A549 treated with DMSO at 1 μM for 4 hours (cell line): ENCODE results near the gene GPRASP3. TPM values are rescaled to one million over a fixed set of nuclear protein-coding genes. Genes with fewer than 3 reads are reported as not detected.

ENCODE experiments used
- total RNA-seq: library from RNA; stranded (reverse); fragments of 200-300 nt; extraction: Qiagen RNA extraction; gene quantifications from 5 replicates; pipeline ENCODE4 v1.2.3, GENCODE V29; 2022; ENCODE audit warnings: low read depth

Gene GPRASP3, protein sequence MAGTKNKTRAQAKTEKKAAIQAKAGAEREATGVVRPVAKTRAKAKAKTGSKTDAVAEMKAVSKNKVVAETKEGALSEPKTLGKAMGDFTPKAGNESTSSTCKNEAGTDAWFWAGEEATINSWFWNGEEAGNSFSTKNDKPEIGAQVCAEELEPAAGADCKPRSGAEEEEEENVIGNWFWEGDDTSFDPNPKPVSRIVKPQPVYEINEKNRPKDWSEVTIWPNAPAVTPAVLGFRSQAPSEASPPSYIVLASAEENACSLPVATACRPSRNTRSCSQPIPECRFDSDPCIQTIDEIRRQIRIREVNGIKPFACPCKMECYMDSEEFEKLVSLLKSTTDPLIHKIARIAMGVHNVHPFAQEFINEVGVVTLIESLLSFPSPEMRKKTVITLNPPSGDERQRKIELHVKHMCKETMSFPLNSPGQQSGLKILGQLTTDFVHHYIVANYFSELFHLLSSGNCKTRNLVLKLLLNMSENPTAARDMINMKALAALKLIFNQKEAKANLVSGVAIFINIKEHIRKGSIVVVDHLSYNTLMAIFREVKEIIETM
- total RNA-seq = 2.9 to 4.9 TPM (median 4.3 TPM) in 5 replicates

DNA sequence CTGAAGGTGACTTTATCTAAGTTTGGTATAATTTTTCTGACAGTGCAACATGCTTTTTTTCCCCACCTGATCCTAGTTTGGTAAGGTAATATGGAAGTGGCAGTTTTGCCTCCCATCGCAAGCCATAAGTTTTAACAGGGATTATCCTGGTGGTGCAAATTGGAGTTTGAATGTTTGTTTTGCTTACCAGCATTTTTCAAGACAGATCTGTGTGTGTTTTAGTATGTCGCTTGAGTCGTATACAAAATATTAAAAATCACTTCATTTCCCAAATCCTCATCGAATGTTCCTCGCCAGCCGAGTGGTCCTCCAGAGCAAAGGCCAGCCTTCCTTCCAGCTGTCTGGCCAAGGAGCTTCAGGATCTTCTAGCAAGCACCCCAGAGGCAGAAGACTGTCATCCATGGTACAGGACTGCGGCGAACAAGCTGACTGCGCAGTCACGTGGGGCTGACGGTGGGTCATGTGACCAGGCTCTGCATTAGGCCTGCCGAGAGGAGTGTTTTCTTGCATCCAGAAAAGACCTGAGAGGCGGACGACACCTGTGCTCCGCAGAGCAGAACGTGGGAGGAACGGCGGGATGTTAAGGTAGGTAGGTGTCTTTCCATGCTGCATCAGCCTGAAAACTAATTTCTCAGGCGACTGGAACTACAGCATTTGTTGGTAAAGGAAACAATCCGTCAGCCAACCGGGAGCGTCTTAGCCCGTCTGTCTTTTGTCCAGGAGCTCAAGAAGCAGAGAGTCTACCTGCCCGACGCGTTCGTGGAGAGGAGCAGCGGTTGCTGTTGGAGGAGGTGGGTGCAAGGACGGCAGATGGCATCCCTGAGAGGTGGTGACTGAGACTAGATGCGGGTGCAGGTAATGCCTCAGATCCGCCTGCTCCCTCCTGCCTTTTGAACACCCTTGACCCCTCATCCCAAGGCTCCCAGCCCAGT lies at the start of gene GPRASP3:
TSS of gene GPRASP3 (plus strand) at position 507 of the 932 bp plus-strand sequence. CDS start 28,253 bp downstream, outside the sequence.

DNA sequence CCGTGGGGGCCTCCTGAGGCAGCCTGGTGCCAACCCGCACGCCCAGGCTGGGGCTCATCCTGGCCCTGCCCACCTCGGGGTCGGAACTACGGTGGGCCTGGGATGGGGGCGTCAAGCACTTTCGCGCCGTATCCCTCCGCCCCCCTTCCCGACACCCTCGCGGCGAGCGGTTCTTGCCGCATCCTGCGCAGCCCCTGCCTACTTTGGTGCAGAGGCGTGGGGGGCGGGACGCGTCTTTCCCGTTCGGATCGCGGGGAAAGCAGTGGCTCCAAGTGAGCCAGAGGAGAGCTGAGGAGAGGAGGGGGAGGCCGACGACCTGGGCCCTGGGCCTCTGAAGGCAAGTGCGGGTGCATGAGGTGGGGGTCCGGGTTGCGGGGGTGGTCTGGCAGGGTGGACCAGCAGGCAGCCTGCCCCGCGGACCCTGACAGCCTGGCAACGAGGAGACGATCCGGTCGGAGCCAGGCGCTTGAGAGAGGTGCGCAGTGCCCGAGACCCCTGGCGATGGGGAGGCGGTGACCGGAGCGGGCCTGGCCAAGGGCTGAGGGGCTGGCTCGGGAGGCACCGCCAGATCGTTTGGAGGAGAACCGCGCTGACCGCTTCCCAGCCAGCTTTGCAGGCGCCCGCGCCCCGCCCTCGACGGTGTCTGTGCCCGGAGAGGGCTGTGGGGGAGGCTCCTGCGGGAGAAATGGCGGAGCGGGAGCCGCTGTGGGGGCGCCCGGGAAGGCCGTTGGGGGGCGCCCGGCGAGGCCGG lies 8.2 kb upstream of the GPRASP3 start, which contains the start of gene GPRASP2:
TSS of gene GPRASP2 (plus strand) at position 233 of the 751 bp plus-strand sequence. CDS start 2,422 bp downstream, outside the sequence.

Other genes starting within 250 kb of the GPRASP3 start
- not detected in 5 replicates for gene TCP11X2, start 248.9 kb upstream of the GPRASP3 start, total RNA-seq
- 0.15 to 1.1 TPM (median 0.71 TPM) in 5 replicates for gene TMSB15A, start 204.0 kb upstream of the GPRASP3 start, total RNA-seq
- 8.6 to 18.3 TPM (median 11.6 TPM) in 5 replicates for gene ARMCX5, start 121.2 kb upstream of the GPRASP3 start, total RNA-seq
- 0.29 to 0.40 TPM (median 0.30 TPM) in 5 replicates for gene GPRASP1, start 69.3 kb upstream of the GPRASP3 start, total RNA-seq
- 4.7 to 7.3 TPM (median 5.6 TPM) in 5 replicates for gene GPRASP2, start 8.3 kb upstream of the GPRASP3 start, total RNA-seq
- gene RAB40AL, start 216.5 kb downstream of the GPRASP3 start, total RNA-seq = 0.13 to 0.21 TPM (median 0.15 TPM) in 3 of 5 replicates, not detected in the others